ENCODE measurements around the gene RAC2.

The RAC2 gene

GRCh38 chr22:37241351-37242142 is 2.5 kb downstream of the RAC2 start:
- H2BK120ac ChIP-seq (ENCODE audit: low read depth, low read length) = no peak overlapping the region
- H3K9me3 ChIP-seq (ENCODE audit: control insufficient read depth, low read length) = no peaks in the 10 kb centered on the region
- no peak overlapping the region for H3K27ac ChIP-seq (ENCODE audit: low read length, poor library complexity, severe bottlenecking)
- no peak overlapping the region for H3K4me3 ChIP-seq (ENCODE audit: insufficient read depth in 1 of 2, low read depth in 1 of 2, low read length in 2 of 2)
- peaks cover 10% of the 10 kb centered on the region for H3K79me1 ChIP-seq (replicated peaks; ENCODE audit: low read length, poor library complexity, severe bottlenecking)
- H3K23ac ChIP-seq (ENCODE audit: low read length in 2 of 2) = no peak overlapping the region
- no peak overlapping the region for H3K9ac ChIP-seq (ENCODE audit: low read length)
- peak overlapping the region; percentile 6 to 65 for H2BK12ac ChIP-seq (ENCODE audit: low read length in 2 of 2)
- H2BK5ac ChIP-seq (ENCODE audit: low read depth, low read length, poor library complexity, severe bottlenecking) = no peak overlapping the region
- no peak for DNase-seq
- H2AK5ac ChIP-seq (ENCODE audit: low read length, severe bottlenecking) = no peak overlapping the region
- H2AFZ ChIP-seq (ENCODE audit: low read depth, low read length) = no peak overlapping the region
- H4K8ac ChIP-seq (ENCODE audit: low read length) = peak overlapping the region; percentile 76
- H3K27me3 ChIP-seq (ENCODE audit: control insufficient read depth in 1 of 2, insufficient read depth in 1 of 2, low read length in 2 of 2) = no peaks in the 10 kb centered on the region
- 61% methylated on average over 14 of the region's 19 CpGs for WGBS
- H3K14ac ChIP-seq (ENCODE audit: low read length in 2 of 2) = no peak overlapping the region
- H4K91ac ChIP-seq (ENCODE audit: low read length) = peak overlapping the region; percentile 81
- H3K4ac ChIP-seq (ENCODE audit: low read depth in 1 of 2, low read length in 2 of 2) = peak overlapping the region in 1 of 2 experiments; percentile 54
- H3K4me2 ChIP-seq (ENCODE audit: low read length, poor library complexity, severe bottlenecking) = no peak overlapping the region
- peak overlapping the region in 1 of 2 experiments; percentile 45 for H3K18ac ChIP-seq (ENCODE audit: low read depth in 1 of 2, low read length in 2 of 2)
- H3K4me1 ChIP-seq (ENCODE audit: control insufficient read depth, insufficient read depth, low read depth, low read length) = peaks cover 43% of the 10 kb centered on the region
- H2BK15ac ChIP-seq (ENCODE audit: low read depth, poor library complexity, severe bottlenecking) = peak overlapping the region; percentile 84
- H3K36me3 ChIP-seq (ENCODE audit: control insufficient read depth in 1 of 2, insufficient read depth in 2 of 2, low read depth in 1 of 2, low read length in 2 of 2) = peaks cover 6 to 32% of the 10 kb centered on the region in 2 experiments

- no peak overlapping the region for H4K91ac ChIP-seq (ENCODE audit: low read length)
- no peak overlapping the region for H4K8ac ChIP-seq (ENCODE audit: low read length)
- no peak overlapping the region for H3K4me3 ChIP-seq (ENCODE audit: insufficient read depth in 1 of 2, low read depth in 1 of 2, low read length in 2 of 2)
- H3K18ac ChIP-seq (ENCODE audit: low read depth in 1 of 2, low read length in 2 of 2) = peak overlapping the region in 1 of 2 experiments; percentile 14
- H3K14ac ChIP-seq (ENCODE audit: low read length in 2 of 2) = no peak overlapping the region
- H3K9ac ChIP-seq (ENCODE audit: low read length) = no peak overlapping the region
- no peak overlapping the region for H2BK120ac ChIP-seq (ENCODE audit: low read depth, low read length)
- H3K4ac ChIP-seq (ENCODE audit: low read depth in 1 of 2, low read length in 2 of 2) = no peak overlapping the region
- H3K23ac ChIP-seq (ENCODE audit: low read length in 2 of 2) = no peak overlapping the region
- no peak overlapping the region for H2BK12ac ChIP-seq (ENCODE audit: low read length in 2 of 2)
- no peak overlapping the region for H3K4me2 ChIP-seq (ENCODE audit: low read length, poor library complexity, severe bottlenecking)
- H3K9me3 ChIP-seq (ENCODE audit: control insufficient read depth, low read length) = no peaks in the 10 kb centered on the region
- H2BK5ac ChIP-seq (ENCODE audit: low read depth, low read length, poor library complexity, severe bottlenecking) = no peak overlapping the region
- WGBS = 88% methylated on average over 7 of the region's 7 CpGs
- H2BK15ac ChIP-seq (ENCODE audit: low read depth, poor library complexity, severe bottlenecking) = no peak overlapping the region
- no peak for DNase-seq
- no peaks in the 10 kb centered on the region for H3K27me3 ChIP-seq (ENCODE audit: control insufficient read depth in 1 of 2, insufficient read depth in 1 of 2, low read length in 2 of 2)
- H3K79me1 ChIP-seq (replicated peaks; ENCODE audit: low read length, poor library complexity, severe bottlenecking) = peaks cover 14% of the 10 kb centered on the region
- no peak overlapping the region for H2AFZ ChIP-seq (ENCODE audit: low read depth, low read length)
- peaks cover 43% of the 10 kb centered on the region for H3K4me1 ChIP-seq (ENCODE audit: control insufficient read depth, insufficient read depth, low read depth, low read length)
- H2AK5ac ChIP-seq (ENCODE audit: low read length, severe bottlenecking) = no peak overlapping the region
- H3K36me3 ChIP-seq (ENCODE audit: control insufficient read depth in 1 of 2, insufficient read depth in 2 of 2, low read depth in 1 of 2, low read length in 2 of 2) = peaks cover 6 to 37% of the 10 kb centered on the region in 2 experiments
- no peak overlapping the region for H3K27ac ChIP-seq (ENCODE audit: low read length, poor library complexity, severe bottlenecking)
Observed at GRCh38 chr22:37240941-37241320, 3.1 kb downstream of the RAC2 start.

- Histone ChIP-seq H2BK120ac (ENCODE audit: low read depth, low read length) (no peak overlapping the region), H3K27me3 (ENCODE audit: control insufficient read depth in 1 of 2, insufficient read depth in 1 of 2, low read length in 2 of 2) (peaks cover 0 to 3% of the 10 kb centered on the region in 2 experiments), H3K14ac (ENCODE audit: low read length in 2 of 2) (no peak overlapping the region), H3K9me3 (ENCODE audit: control insufficient read depth, low read length) (no peaks in the 10 kb centered on the region), H4K8ac (ENCODE audit: low read length) (no peak overlapping the region), H3K36me3 (ENCODE audit: control insufficient read depth in 1 of 2, insufficient read depth in 2 of 2, low read depth in 1 of 2, low read length in 2 of 2) (peaks cover 6 to 41% of the 10 kb centered on the region in 2 experiments), H3K23ac (ENCODE audit: low read length in 2 of 2) (no peak overlapping the region), H2AFZ (ENCODE audit: low read depth, low read length) (no peak overlapping the region), H3K4ac (ENCODE audit: low read depth in 1 of 2, low read length in 2 of 2) (no peak overlapping the region), H2AK5ac (ENCODE audit: low read length, severe bottlenecking) (no peak overlapping the region), H2BK15ac (ENCODE audit: low read depth, poor library complexity, severe bottlenecking) (no peak overlapping the region), H3K9ac (ENCODE audit: low read length) (no peak overlapping the region), H3K18ac (ENCODE audit: low read depth in 1 of 2, low read length in 2 of 2) (no peak overlapping the region), H3K4me2 (ENCODE audit: low read length, poor library complexity, severe bottlenecking) (no peak overlapping the region), H2BK5ac (ENCODE audit: low read depth, low read length, poor library complexity, severe bottlenecking) (no peak overlapping the region), H3K4me1 (ENCODE audit: control insufficient read depth, insufficient read depth, low read depth, low read length) (peaks cover 44% of the 10 kb centered on the region), H3K27ac (ENCODE audit: low read length, poor library complexity, severe bottlenecking) (no peak overlapping the region), H3K79me1 (replicated peaks; ENCODE audit: low read length, poor library complexity, severe bottlenecking) (peaks cover 20% of the 10 kb centered on the region), H2BK12ac (ENCODE audit: low read length in 2 of 2) (no peak overlapping the region), H3K4me3 (ENCODE audit: insufficient read depth in 1 of 2, low read depth in 1 of 2, low read length in 2 of 2) (no peak overlapping the region), H4K91ac (ENCODE audit: low read length) (no peak overlapping the region)
- WGBS = 93% methylated on average over 11 of the region's 11 CpGs
- no peak for DNase-seq
Observed at GRCh38 chr22:37240240-37240940, 3.7 kb downstream of the RAC2 start.
